Measurements from ENCODE around the gene PACSIN2. TPM values are rescaled to one million over a fixed set of nuclear protein-coding genes. Genes with fewer than 3 reads are reported as not detected.

The PACSIN2 gene
- total and polyA plus RNA-seq, 2 of the 13 experiments (the other 11 are each of a cell fraction or from before 2014, with no cell fraction given): 54.1 to 68.8 TPM

GRCh38 chr22:42913874-42914510, 101.0 kb downstream of the PACSIN2 start (continued):
- TF ChIP-seq ZBTB40 (IDR thresholded peaks at IDR 0.05) (no peak), ZBTB40 (CRISPR knock-in tag; IDR thresholded peaks at IDR 0.05) (peak; percentile 35; the same call in 1 of the 2 replicates), ZNF44 (CRISPR knock-in tag; IDR thresholded peaks at IDR 0.05) (no peak), KLF9 (CRISPR knock-in tag; IDR thresholded peaks at IDR 0.05; ENCODE audit: low read depth) (no peak), ARID3A (IDR thresholded peaks at IDR 0.05; ENCODE audit: low read depth, low read length) (peak; percentile 88; the same call in 1 of the 2 replicates), XRCC5 (optimal IDR thresholded peaks at IDR 0.05; ENCODE audit: low read length) (peak; percentile 88), DPF2 (CRISPR knock-in tag; IDR thresholded peaks at IDR 0.05; ENCODE audit: borderline replicate concordance, low read depth) (peak; percentile 97), BHLHE40 (IDR thresholded peaks at IDR 0.05; ENCODE audit: low read length) (peak; percentile 62; the same call in 1 of the 2 replicates), CREB1 (IDR thresholded peaks at IDR 0.05) (no peak), CREB1 (CRISPR knock-in tag; IDR thresholded peaks at IDR 0.05) (peak; percentile 46), CBX1 (IDR thresholded peaks at IDR 0.05; ENCODE audit: low read depth) (peak; percentile 43), MXI1 (IDR thresholded peaks at IDR 0.05; ENCODE audit: borderline replicate concordance, low read depth, low read length) (peak; percentile 28; the same call in 1 of the 3 replicates), AHR (CRISPR knock-in tag; IDR thresholded peaks at IDR 0.05) (0 out of 2 replicates have a peak, but pooled peaks have one; percentile 50), ZMYM3 (CRISPR knock-in tag; IDR thresholded peaks at IDR 0.05) (peak; percentile 84), DBP (CRISPR knock-in tag; IDR thresholded peaks at IDR 0.05; ENCODE audit: not compliant biosample characterization) (no peak), ZBTB42 (CRISPR knock-in tag; IDR thresholded peaks at IDR 0.05) (no peak)
